HG02840 (cell line): Measurements from ENCODE around the gene JCAD.
"Not testable (repeated sequence)": the region's sequence is repeated elsewhere in the genome, so short reads cannot be mapped to it uniquely, and the experiment has no call there.

Experiments
- ATAC-seq: cut with Tn5 transposase; IDR thresholded peaks from one replicate; pipeline ENCODE4 v1.9.1; 2021; ENCODE audit warnings: mild to moderate bottlenecking, moderate library complexity, moderate number of reproducible peaks; ENCODE audit not compliant: unreplicated experiment, low FRiP score

JCAD gene

GRCh38 chr10:30059209-30060107, at the start of gene JCAD:
Gene JCAD, minus strand, starts transcription at chr10:30059586. Its CDS starts 11,774 bp downstream, at chr10:30047812.
- no peak for ATAC-seq

GRCh38 chr10:30106987-30107386, 47.6 kb upstream of the JCAD start:
- no peak for ATAC-seq

GRCh38 chr10:30103595-30104320, 44.4 kb upstream of the JCAD start:
- ATAC-seq, result no peak

GRCh38 chr10:30099706-30100105, 40.3 kb upstream of the JCAD start:
- ATAC-seq, result not testable (repeated sequence)

- ATAC-seq, result no peak
These were observed 39.7 kb upstream of the JCAD start for GRCh38 chr10:30099101-30099500.

GRCh38 chr10:30098629-30099028, 39.2 kb upstream of the JCAD start:
- no peak for ATAC-seq

GRCh38 chr10:30096564-30096963, 37.2 kb upstream of the JCAD start:
- no peak for ATAC-seq

GRCh38 chr10:30095631-30096422, 36.4 kb upstream of the JCAD start:
- no peak for ATAC-seq

- no peak for ATAC-seq
These were observed 35.2 kb upstream of the JCAD start for GRCh38 chr10:30094601-30095000.

- no peak for ATAC-seq
These were observed 34.0 kb upstream of the JCAD start for GRCh38 chr10:30093303-30093950.

- ATAC-seq, result no peak
These were observed 32.9 kb upstream of the JCAD start for GRCh38 chr10:30092151-30092790.

- ATAC-seq, result no peak
These were observed 31.8 kb upstream of the JCAD start for GRCh38 chr10:30091136-30091535.

- ATAC-seq, result no peak
These were observed 28.8 kb upstream of the JCAD start for GRCh38 chr10:30088178-30088577.

- ATAC-seq, result no peak
These were observed 24.5 kb upstream of the JCAD start for GRCh38 chr10:30083934-30084333.

- no peak for ATAC-seq
These were observed 21.8 kb upstream of the JCAD start for GRCh38 chr10:30081182-30081581.

- no peak for ATAC-seq
These were observed 20.8 kb upstream of the JCAD start for GRCh38 chr10:30080161-30080560.

GRCh38 chr10:30079408-30079807, 20.0 kb upstream of the JCAD start:
- no peak for ATAC-seq

- no peak for ATAC-seq
These were observed 16.1 kb upstream of the JCAD start for GRCh38 chr10:30075481-30075880.

GRCh38 chr10:30074933-30075332, 15.5 kb upstream of the JCAD start:
- no peak for ATAC-seq

- no peak for ATAC-seq
These were observed 14.7 kb upstream of the JCAD start for GRCh38 chr10:30074090-30074489.
